OCI-LY1 (cell line): ENCODE measurements around the gene ARHGEF10L.
"Not testable (repeated sequence)": the region's sequence is repeated elsewhere in the genome, so short reads cannot be mapped to it uniquely, and the experiment has no call there.

Experiments
- CTCF ChIP-seq: fragments of 200-600 bp; sonication (generic), shearing (Covaris generic); IDR thresholded peaks from 2 replicates; pipeline ENCODE4 v1.5.1; 2017; ENCODE audit warnings: mild to moderate bottlenecking, antibody characterized with exemption, low read length, moderate library complexity, mixed read lengths
- EZH2 ChIP-seq: fragments of 200-600 bp; sonication (generic), shearing (Covaris generic); IDR thresholded peaks from 2 replicates; pipeline ENCODE4 v1.8.0; 2017; ENCODE audit warnings: borderline replicate concordance, mixed run types, mild to moderate bottlenecking, antibody characterized with exemption, low read length, moderate library complexity, mixed read lengths

GRCh38 chr1:17507200-17507599 is 32.3 kb upstream of the ARHGEF10L start:
- TF ChIP-seq CTCF, EZH2: not testable (repeated sequence)
